GM12891 (cell line): ENCODE measurements around the gene OBP2A.
"Not testable (repeated sequence)": the region's sequence is repeated elsewhere in the genome, so short reads cannot be mapped to it uniquely, and the experiment has no call there.

Experiments
- DNase-seq: peaks from one replicate; pipeline ENCODE4 v3.0.0; 2011; ENCODE audit warnings: low spot score; ENCODE audit not compliant: insufficient read length
- FAIRE-seq: peaks from 2 replicates; lab custom pipeline; 2011; peaks lifted over from hg19 to GRCh38; lab: Jason Lieb, UNC
- PAX5 ChIP-seq: IDR thresholded peaks from 2 replicates; pipeline ENCODE4 v1.6.1; 2011; ENCODE audit warnings: low read length, moderate library complexity, mild to moderate bottlenecking; ENCODE audit not compliant: insufficient read depth, severe bottlenecking
- POLR2A ChIP-seq: IDR thresholded peaks from 2 replicates; pipeline ENCODE4 v1.6.1; 2011; ENCODE audit warnings: low read depth, low read length, control low read depth
- POLR2AphosphoS5 ChIP-seq: IDR thresholded peaks from 2 replicates; pipeline ENCODE4 v1.6.1; 2011; ENCODE audit warnings: low read depth, low read length, control low read depth
- POU2F2 ChIP-seq: IDR thresholded peaks from 2 replicates; pipeline ENCODE4 v1.6.1; 2011; ENCODE audit warnings: low read depth, mild to moderate bottlenecking, control low read depth, low read length, moderate library complexity
- SPI1 ChIP-seq: IDR thresholded peaks from 2 replicates; pipeline ENCODE4 v1.6.1; 2011; ENCODE audit warnings: low read depth, low read length, control low read depth
- TAF1 ChIP-seq: IDR thresholded peaks from 2 replicates; pipeline ENCODE4 v1.6.1; 2011; ENCODE audit warnings: low read depth, low read length, control low read depth

The OBP2A gene

GRCh38 chr9:135544981-135545635 lies 818 bp upstream of the OBP2A start:
- FAIRE-seq (no peak), DNase-seq (no peak)
- TF ChIP-seq POLR2A, result no peak
- no peak for TF ChIP-seq POLR2AphosphoS5
- TF ChIP-seq PAX5, result no peak
- TF ChIP-seq TAF1, result no peak
- TF ChIP-seq SPI1, result no peak
- TF ChIP-seq POU2F2, result no peak

- DNase-seq, result not testable (repeated sequence)
Observed at GRCh38 chr9:135546792-135547617, 1.1 kb downstream of the OBP2A start.

GRCh38 chr9:135547756-135548736 lies 2.1 kb downstream of the OBP2A start:
- TF ChIP-seq POLR2AphosphoS5, result no peak
- TF ChIP-seq POU2F2, result no peak
- no peak for TF ChIP-seq TAF1
- TF ChIP-seq SPI1, result no peak
- no peak for TF ChIP-seq PAX5
- no peak for TF ChIP-seq POLR2A
- DNase-seq, result no peak
- FAIRE-seq, result no peak

More at GRCh38 chr9:135546792-135547617, 1.1 kb downstream of the OBP2A start:
- not testable (repeated sequence) for FAIRE-seq

- not testable (repeated sequence) for FAIRE-seq, DNase-seq
Observed at GRCh38 chr9:135549478-135550343, 3.8 kb downstream of the OBP2A start.

- no peak for TF ChIP-seq POLR2A
- TF ChIP-seq POLR2AphosphoS5, result no peak
- no peak for TF ChIP-seq PAX5
- TF ChIP-seq SPI1, result no peak
- TF ChIP-seq TAF1, result no peak
- no peak for TF ChIP-seq POU2F2
- no peak for DNase-seq
- no peak for FAIRE-seq
Observed at GRCh38 chr9:135550344-135550918, 4.5 kb downstream of the OBP2A start.

GRCh38 chr9:135551031-135551430 lies 5.1 kb downstream of the OBP2A start:
- FAIRE-seq (no peak), DNase-seq (no peak)
- no peak for TF ChIP-seq PAX5
- no peak for TF ChIP-seq POU2F2
- no peak for TF ChIP-seq SPI1
- TF ChIP-seq POLR2AphosphoS5, result no peak
- no peak for TF ChIP-seq POLR2A
- TF ChIP-seq TAF1, result no peak

GRCh38 chr9:135551456-135551855 lies 5.5 kb downstream of the OBP2A start:
- TF ChIP-seq PAX5 (no peak), SPI1 (no peak), POLR2A (no peak), TAF1 (no peak), POLR2AphosphoS5 (no peak), POU2F2 (no peak)
- FAIRE-seq (no peak), DNase-seq (no peak)

GRCh38 chr9:135552021-135552697 lies 6.2 kb downstream of the OBP2A start:
- DNase-seq (no peak), FAIRE-seq (no peak)
- TF ChIP-seq POLR2A (no peak), TAF1 (no peak), SPI1 (no peak)
